ENCODE measurements around the gene SHKBP1. TPM values are rescaled to one million over a fixed set of nuclear protein-coding genes. Genes with fewer than 3 reads are reported as not detected.

SHKBP1 gene
- total and polyA plus RNA-seq, 2 of the 4 experiments (the other 2 are of a cell fraction), result 15.6 to 94.0 TPM

- H3K4me3 ChIP-seq (ENCODE audit: insufficient read depth, low read depth, low read length), result no peak overlapping the region
- H3K14ac ChIP-seq (replicated peaks; ENCODE audit: low read depth, low read length), result no peak overlapping the region
- H3K18ac ChIP-seq (ENCODE audit: low read depth, low read length), result no peak overlapping the region
- no peak overlapping the region for H3K4ac ChIP-seq (ENCODE audit: low read depth, low read length)
- dilution Hi-C loops (cut with HindIII; ENCODE audit: low sequenced_read_pairs, unreplicated experiment), result no loop called here
- TF ChIP-seq CTCF (conservative IDR thresholded peaks at IDR 0.05; ENCODE audit: low read depth, low read length) (0 out of 2 replicates have a peak, but pooled peaks have one; percentile 2), RAD21 (IDR thresholded peaks at IDR 0.05; ENCODE audit: low read length) (no peak), USF2 (IDR thresholded peaks at IDR 0.05; ENCODE audit: low read depth, low read length) (no peak)
- H4K5ac ChIP-seq (ENCODE audit: low read depth, low read length), result no peak overlapping the region
- H3K23ac ChIP-seq (ENCODE audit: low read depth, low read length), result no peak overlapping the region
- no peak for DNase-seq
- no peak overlapping the region for H3K56ac ChIP-seq (ENCODE audit: extremely low read depth, insufficient read depth, low read length)
- no peak overlapping the region for H2AK9ac ChIP-seq (replicated peaks; ENCODE audit: low read depth, low read length, poor library complexity)
- H3K9me1 ChIP-seq (ENCODE audit: insufficient read depth, low read length), result no peaks in the 10 kb centered on the region
- H2AFZ ChIP-seq (replicated peaks; ENCODE audit: low read length, poor library complexity), result no peak overlapping the region
- no peak overlapping the region for H4K8ac ChIP-seq (ENCODE audit: low read depth in 2 of 2, low read length in 2 of 2)
- peaks cover 4% of the 10 kb centered on the region; the same call in 1 of the 2 replicates for H3K4me1 ChIP-seq (ENCODE audit: control insufficient read depth, insufficient read depth, low read length)
- H3K9me3 ChIP-seq (ENCODE audit: control insufficient read depth, insufficient read depth, low read length), result peaks cover 4% of the 10 kb centered on the region
- no peak overlapping the region for H3K4me2 ChIP-seq (ENCODE audit: low read depth, low read length)
- H3K36me3 ChIP-seq (ENCODE audit: control insufficient read depth, insufficient read depth, low read length), result no peaks in the 10 kb centered on the region
- no peak overlapping the region for H2AK5ac ChIP-seq (ENCODE audit: low read depth, low read length)
- ATAC-seq (ENCODE audit: low read depth), result no peak
- 80% methylated on average over 1 of the region's 4 CpGs; no CpG with 5 or more reads in 1 of the 2 experiments for WGBS, 2 experiments (ENCODE audit: extremely low coverage in 2 of 2, insufficient read length in 1 of 2)
- intact Hi-C loops (cut with micrococcal nuclease), result no loop called here
- H2BK120ac ChIP-seq (ENCODE audit: low read depth, low read length), result no peak overlapping the region
- H4K20me1 ChIP-seq (ENCODE audit: insufficient read depth, low read length), result no peaks in the 10 kb centered on the region
- no peak overlapping the region for H2BK20ac ChIP-seq (ENCODE audit: low read depth, low read length)
- H3K79me1 ChIP-seq (ENCODE audit: low read depth in 1 of 2, low read length in 2 of 2), result no peaks in the 10 kb centered on the region
- H2BK5ac ChIP-seq (ENCODE audit: low read depth, low read length, poor library complexity, severe bottlenecking), result no peak overlapping the region
- peaks cover 16% of the 10 kb centered on the region; the same call in 1 of the 2 replicates for H3K27me3 ChIP-seq (ENCODE audit: control insufficient read depth, insufficient read depth, low read length)
- no peak overlapping the region for H3K27ac ChIP-seq (ENCODE audit: insufficient read depth, low read length)
- no peak overlapping the region for H3K9ac ChIP-seq (ENCODE audit: low read depth, low read length)
- H2BK15ac ChIP-seq (ENCODE audit: low read depth, low read length), result no peak overlapping the region
- H4K91ac ChIP-seq (ENCODE audit: insufficient read depth, low read depth, low read length), result no peak overlapping the region
- in situ Hi-C loops (cut with MboI; ENCODE audit: low sequenced_read_pairs), result loop anchor here (5.0 kb wide), 1 partner anchor 58 kb away; no protein-coding TSS in a partner anchor
- ChIA-PET POLR2A (ENCODE audit: unreplicated experiment) (no interaction called here), CTCF (no interaction called here)
- BruUV-seq (replicated peaks), result no TSS peak
Measured at GRCh38 chr19:40539070-40539469, 37.6 kb upstream of the SHKBP1 start.

Measured in IMR-90 (cell line).